Kidney (tissue), 14 donors: ENCODE results near the gene CAPN13. TPM values are rescaled to one million over a fixed set of nuclear protein-coding genes. Genes with fewer than 3 reads are reported as not detected.

Source experiments
- DNase-seq, 5 donors: peaks; one replicate each; pipeline ENCODE4 v3.0.0-alpha.2; 2013 to 2020
- FAIRE-seq: peaks from 2 replicates; lab custom pipeline; 2012; peaks lifted over from hg19 to GRCh38; lab: Jason Lieb, UNC
- H3K27ac ChIP-seq, 2 donors: one replicate each; pipeline ENCODE4 v1.7.0; 2013; ENCODE audit warnings: low read depth in 2 of 2, low read length in 2 of 2, inconsistent platforms in 1 of 2
- H3K27me3 ChIP-seq: one replicate; pipeline ENCODE4 v1.7.1; 2013; ENCODE audit warnings: low read length, inconsistent platforms; ENCODE audit not compliant: control insufficient read depth, insufficient read depth
- H3K36me3 ChIP-seq, 3 donors: one replicate each; pipeline versions ENCODE4 v1.7.0 to v1.7.1; 2013; ENCODE audit warnings: low read length in 3 of 3, control low read depth in 1 of 3, inconsistent platforms in 1 of 3; ENCODE audit not compliant: insufficient read depth in 3 of 3, control insufficient read depth in 2 of 3
- H3K4me1 ChIP-seq, 3 donors: one replicate each; pipeline versions ENCODE4 v1.7.0 to v1.7.1; 2013; ENCODE audit warnings: low read length in 3 of 3, inconsistent platforms in 1 of 3, low read depth in 1 of 3; ENCODE audit not compliant: control insufficient read depth in 2 of 3, insufficient read depth in 2 of 3
- H3K4me3 ChIP-seq, 3 donors: one replicate each; pipeline versions ENCODE4 v1.7.0 to v1.8.1; 2013; ENCODE audit warnings: low read length in 3 of 3, control low read depth in 1 of 3, inconsistent platforms in 1 of 3
- H3K9ac ChIP-seq, 3 donors: one replicate each; pipeline versions ENCODE4 v1.7.0 to v1.7.1; 2013; ENCODE audit warnings: low read length in 3 of 3, control low read depth in 1 of 3, inconsistent platforms in 1 of 3
- H3K9me3 ChIP-seq, 3 donors: one replicate each; pipeline versions ENCODE4 v1.7.0 to v1.7.1; 2013; ENCODE audit warnings: low read length in 3 of 3, control low read depth in 1 of 3, inconsistent platforms in 1 of 3; ENCODE audit not compliant: control insufficient read depth in 2 of 3, insufficient read depth in 1 of 3
- CTCF ChIP-seq: IDR thresholded peaks from 3 replicates; pipeline ENCODE4 v1.5.1; 2012; ENCODE audit warnings: mild to moderate bottlenecking, moderate library complexity, borderline replicate concordance; ENCODE audit not compliant: insufficient read depth; ENCODE audit errors: extremely low read depth
- intact Hi-C: fragments of 100-400 bp; cut with DNase I; formaldehyde crosslinking; loops from one replicate; pipeline ENCODE4 v1.11.1; 2022
- polyA plus RNA-seq: library from polyadenylated mRNA; stranded (reverse); fragments of 350-450 nt; fragmentation: Illumina TruSeq; extraction: RNeasy Lipid Tissue Mini Kit (QIAGEN cat#74804); gene quantifications from one replicate; pipeline ENCODE4 v1.2.3, GENCODE V29; 2014; ENCODE audit warnings: low read depth, low replicate concordance; ENCODE audit not compliant: insufficient read depth
- total RNA-seq: library from RNA; stranded (reverse); fragmentation: NEBNext Ultra II Directional; extraction: Animal tissue kit (Norgen Biotek cat#: 25700); gene quantifications from one replicate; pipeline ENCODE4 v1.2.1, GENCODE V29; 2021
- donor health status: control.
- donor health status: control.
- donor health status: control.
- donor health status: control.
- donor health status: control.
- donor health status: DM: yes; HTN: yes; CAD: no.
- donor health status: Normal renal cell carcinoma (clear cell type).

The CAPN13 gene
- total and polyA plus RNA-seq, 2 donors from 2014 or later: 3.4 to 9.2 TPM

- no peak for TF ChIP-seq CTCF
- no peak for DNase-seq
- H3K27me3 ChIP-seq: no peaks in the 10 kb centered on the region
- H3K9ac ChIP-seq: no peak overlapping the region
- intact Hi-C loops: no loop called here
- no peaks in the 10 kb centered on the region for H3K36me3 ChIP-seq
- no peak overlapping the region for H3K4me3 ChIP-seq
- FAIRE-seq: no peak
- H3K4me1 ChIP-seq: peaks cover 0 to 2% (median 0%) of the 10 kb centered on the region in 3 donors
- no peaks in the 10 kb centered on the region for H3K9me3 ChIP-seq
- no peak overlapping the region for H3K27ac ChIP-seq
Observed at GRCh38 chr2:30683236-30683956, 123.8 kb downstream of the CAPN13 start.

DNA sequence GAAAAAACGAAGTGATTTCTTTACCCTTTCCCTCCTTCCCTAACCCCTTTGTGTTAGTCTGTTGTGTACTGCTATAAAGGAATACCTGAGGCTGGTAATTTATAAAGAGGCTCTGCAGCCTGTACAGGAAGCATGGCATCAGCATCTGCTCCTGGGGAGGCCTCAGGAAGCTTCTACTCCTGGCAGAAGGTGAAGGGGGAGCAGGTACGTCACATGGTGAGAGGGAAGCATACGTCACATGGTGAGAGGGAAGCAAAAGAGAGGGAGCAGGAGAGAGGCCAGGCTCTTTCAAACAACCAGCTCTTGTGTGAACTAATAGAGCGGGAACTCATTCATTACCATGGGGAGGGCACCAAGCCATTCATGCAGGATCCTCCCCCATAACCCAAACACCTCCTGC lies 126.2 kb downstream of the CAPN13 start:
- no peak overlapping the region for H3K4me3 ChIP-seq
- H3K27me3 ChIP-seq: no peaks in the 10 kb centered on the region
- no peak overlapping the region for H3K9ac ChIP-seq
- FAIRE-seq (no peak), DNase-seq (no peak)
- no peak for TF ChIP-seq CTCF
- H3K9me3 ChIP-seq: no peaks in the 10 kb centered on the region
- no peaks in the 10 kb centered on the region for H3K36me3 ChIP-seq
- H3K4me1 ChIP-seq: peaks cover 0 to under 1% (median 0%) of the 10 kb centered on the region in 3 donors
- no peak overlapping the region for H3K27ac ChIP-seq
- intact Hi-C loops: no loop called here

- H3K4me1 ChIP-seq: no peaks in the 10 kb centered on the region
- DNase-seq (no peak), FAIRE-seq (no peak)
- H3K9ac ChIP-seq: no peak overlapping the region
- H3K36me3 ChIP-seq: no peaks in the 10 kb centered on the region
- no peaks in the 10 kb centered on the region for H3K27me3 ChIP-seq
- TF ChIP-seq CTCF: no peak
- H3K9me3 ChIP-seq: no peaks in the 10 kb centered on the region
- no peak overlapping the region for H3K4me3 ChIP-seq
- no peak overlapping the region for H3K27ac ChIP-seq
- intact Hi-C loops: no loop called here
Observed at GRCh38 chr2:30680121-30680520, 127.1 kb downstream of the CAPN13 start.
